PC-3 (cell line): ENCODE measurements around the gene C3orf85. TPM values are rescaled to one million over a fixed set of nuclear protein-coding genes. Genes with fewer than 3 reads are reported as not detected.
A peak's percentile ranks its signal among the peaks of the same experiment; 100 is the strongest.

Source experiments
- ATAC-seq: fragments of 200-7000 bp; cut with Tn5 transposase; 2 replicates; pipeline ENCODE4 v1.9.1; 2020; ENCODE audit warnings: mild to moderate bottlenecking, moderate library complexity
- BruUV-seq: library from RNA; stranded (reverse); fragments of 400-500 nt; replicated peaks from 2 replicates; lab custom pipeline; 2021; lab: Mats Ljungman, UMichigan
- CTCF ChIA-PET: fragments of 300-600 bp; sonication (Branson Sonifier 250); formaldehyde crosslinking; loops from one replicate; lab custom pipeline; 2022; ENCODE audit warnings: antibody characterized with exemption; lab: Charles Lee
- POLR2A ChIA-PET: fragments of 300-600 bp; sonication (Branson Sonifier 250); formaldehyde crosslinking; loops from one replicate; lab custom pipeline; 2022; ENCODE audit warnings: antibody characterized with exemption; ENCODE audit not compliant: unreplicated experiment; lab: Charles Lee
- DNase-seq: peaks from one replicate; pipeline ENCODE4 v3.0.0-alpha.2; 2015
- H2AFZ ChIP-seq: fragments of 300-600 bp; sonication (generic); 2 replicates; pipeline ENCODE4 v1.6.0; 2016; ENCODE audit warnings: antibody characterized with exemption, low read length
- H3F3A ChIP-seq: fragments of 300-600 bp; sonication (generic); one replicate; pipeline ENCODE4 v1.6.0; 2017; ENCODE audit warnings: antibody characterized with exemption, low read length, control low read depth, mild to moderate bottlenecking; ENCODE audit not compliant: unreplicated experiment
- H3K27ac ChIP-seq: fragments of 300-600 bp; sonication (generic); 2 replicates; pipeline ENCODE4 v1.5.1; 2016; ENCODE audit warnings: mild to moderate bottlenecking, low read length
- H3K27me3 ChIP-seq: fragments of 300-600 bp; sonication (generic); 2 replicates; pipeline ENCODE4 v1.6.1; 2016; ENCODE audit warnings: low read length, mixed read lengths
- H3K36me3 ChIP-seq: fragments of 300-600 bp; sonication (generic); 2 replicates; pipeline ENCODE4 v1.6.1; 2016; ENCODE audit warnings: low read depth, mixed run types, low read length, mixed read lengths
- H3K4me1 ChIP-seq: fragments of 300-600 bp; sonication (generic); 2 replicates; pipeline ENCODE4 v1.5.1; 2016; ENCODE audit warnings: low read length; ENCODE audit not compliant: insufficient read depth
- H3K4me2 ChIP-seq: fragments of 300-600 bp; sonication (generic); 2 replicates; pipeline ENCODE4 v1.6.0; 2016; ENCODE audit warnings: low read length
- H3K4me3 ChIP-seq: fragments of 300-600 bp; sonication (generic); 2 replicates; pipeline ENCODE4 v1.5.1; 2016; ENCODE audit warnings: mild to moderate bottlenecking, low read length, mixed read lengths
- H3K79me2 ChIP-seq: fragments of 300-600 bp; sonication (generic); 2 replicates; pipeline ENCODE4 v1.6.1; 2017; ENCODE audit warnings: low read length, mixed read lengths
- H3K9ac ChIP-seq: fragments of 300-600 bp; sonication (generic); 2 replicates; pipeline ENCODE4 v1.6.0; 2016; ENCODE audit warnings: mild to moderate bottlenecking, low read length
- H3K9me2 ChIP-seq: fragments of 300-600 bp; sonication (generic); replicated peaks from 2 replicates; pipeline ENCODE4 v1.6.1; 2016; ENCODE audit warnings: mixed run types, low read length, mixed read lengths
- H3K9me3 ChIP-seq: fragments of 300-600 bp; sonication (generic); 2 replicates; pipeline ENCODE4 v1.6.1; 2016; ENCODE audit warnings: low read length, mixed read lengths
- H4K20me1 ChIP-seq: fragments of 300-600 bp; sonication (generic); 2 replicates; pipeline ENCODE4 v1.6.1; 2016; ENCODE audit warnings: low read length, mixed read lengths
- CTCF ChIP-seq: fragments of 300-600 bp; sonication (generic); conservative IDR thresholded peaks from 2 replicates; pipeline ENCODE4 v1.5.1; 2017; ENCODE audit warnings: antibody characterized with exemption, low read depth, mild to moderate bottlenecking, low read length
- EZH2 ChIP-seq: fragments of 300-600 bp; sonication (generic); IDR thresholded peaks from one replicate; pipeline ENCODE4 v1.6.1; 2017; ENCODE audit warnings: antibody characterized with exemption, mild to moderate bottlenecking, low read length; ENCODE audit not compliant: unreplicated experiment
- EZH2phosphoT487 ChIP-seq: fragments of 300-600 bp; sonication (generic); IDR thresholded peaks from 2 replicates; pipeline ENCODE4 v1.6.1; 2018; ENCODE audit warnings: mild to moderate bottlenecking, antibody characterized with exemption, low read length, borderline replicate concordance
- intact Hi-C: fragments of 100-400 bp; cut with micrococcal nuclease; formaldehyde crosslinking; loops from 2 replicates; pipeline ENCODE4 v1.9.0; 2023
- total RNA-seq: library from RNA; depleted of rRNA; stranded (reverse); fragments of >200 nt; gene quantifications from 2 replicates; pipeline ENCODE4 v1.2.3, GENCODE V29; 2014

C3orf85 gene
- total RNA-seq, 1 experiment from 2014 or later, result not detected

GRCh38 chr3:109093561-109093960 is 43.0 kb upstream of the C3orf85 start:
- no peak overlapping the region for H3K9ac ChIP-seq
- no peaks in the 10 kb centered on the region for H3K9me3 ChIP-seq
- H3K4me2 ChIP-seq, result no peak overlapping the region
- no peak overlapping the region for H3K4me3 ChIP-seq
- H3K79me2 ChIP-seq, result no peaks in the 10 kb centered on the region
- H2AFZ ChIP-seq, result no peak overlapping the region
- no peak overlapping the region for H3K27ac ChIP-seq
- no peaks in the 10 kb centered on the region for H3K36me3 ChIP-seq
- POLR2A ChIA-PET, result no interaction called here
- no peak for DNase-seq
- no peaks in the 10 kb centered on the region for H4K20me1 ChIP-seq
- intact Hi-C loops, result no loop called here
- H3K27me3 ChIP-seq, result peaks cover 31% of the 10 kb centered on the region
- ATAC-seq, result no peak
- TF ChIP-seq CTCF (no peak), EZH2phosphoT487 (no peak), EZH2 (no peak)
- CTCF ChIA-PET, result no interaction called here
- no peaks in the 10 kb centered on the region for H3F3A ChIP-seq
- BruUV-seq, result no TSS peak
- no peaks in the 10 kb centered on the region for H3K9me2 ChIP-seq
- H3K4me1 ChIP-seq, result no peaks in the 10 kb centered on the region

GRCh38 chr3:109095166-109095565 is 41.4 kb upstream of the C3orf85 start:
- Histone ChIP-seq H3K4me2 (no peak overlapping the region), H3F3A (no peaks in the 10 kb centered on the region), H4K20me1 (no peaks in the 10 kb centered on the region), H3K27me3 (peaks cover 22% of the 10 kb centered on the region), H3K4me1 (no peaks in the 10 kb centered on the region), H3K9me3 (no peaks in the 10 kb centered on the region), H2AFZ (no peak overlapping the region), H3K9me2 (no peaks in the 10 kb centered on the region), H3K36me3 (no peaks in the 10 kb centered on the region), H3K9ac (no peak overlapping the region), H3K4me3 (no peak overlapping the region), H3K79me2 (no peaks in the 10 kb centered on the region), H3K27ac (no peak overlapping the region)
- no peak for ATAC-seq
- no peak for DNase-seq
- TF ChIP-seq EZH2phosphoT487 (no peak), EZH2 (no peak), CTCF (no peak)
- ChIA-PET POLR2A (no interaction called here), CTCF (no interaction called here)
- BruUV-seq, result no TSS peak
- intact Hi-C loops, result no loop called here

- Histone ChIP-seq H3F3A (no peaks in the 10 kb centered on the region), H3K79me2 (no peaks in the 10 kb centered on the region), H3K4me2 (no peak overlapping the region), H3K9me3 (no peaks in the 10 kb centered on the region), H3K27ac (no peak overlapping the region), H3K4me3 (no peak overlapping the region), H3K36me3 (no peaks in the 10 kb centered on the region), H3K9ac (no peak overlapping the region), H2AFZ (no peak overlapping the region), H3K4me1 (no peaks in the 10 kb centered on the region), H3K9me2 (no peaks in the 10 kb centered on the region), H3K27me3 (peaks cover 39% of the 10 kb centered on the region), H4K20me1 (no peaks in the 10 kb centered on the region)
- ChIA-PET CTCF (interaction anchor here (0.5 to 0.9 kb wide), 3 partner anchors 12 to 920 kb away, joined by 3 to 4 read pairs (median 3); no protein-coding TSS in a partner anchor), POLR2A (no interaction called here)
- DNase-seq (peak; percentile 51), ATAC-seq (peak; percentile 92)
- TF ChIP-seq EZH2 (no peak), CTCF (peak; percentile 60)
- no TSS peak for BruUV-seq
- intact Hi-C loops, result no loop called here
Measured at GRCh38 chr3:109098079-109098644, 38.4 kb upstream of the C3orf85 start.
